Mesenchymal stem cell (in vitro differentiated cells and primary cell): ENCODE measurements around the gene SRGAP2C.
"Not testable (repeated sequence)": the region's sequence is repeated elsewhere in the genome, so short reads cannot be mapped to it uniquely, and the experiment has no call there.

ENCODE experiments used
- DNase-seq: peaks from one replicate; pipeline ENCODE4 v3.0.0-alpha.2; 2013
- H2AFZ ChIP-seq: one replicate; pipeline ENCODE4 v1.6.1; 2013; ENCODE audit warnings: low read depth, mild to moderate bottlenecking, control low read depth, inconsistent platforms, low read length, moderate library complexity
- H2AK5ac ChIP-seq: 2 replicates; pipeline ENCODE4 v1.6.1; 2013; ENCODE audit warnings: low read length, moderate library complexity, mild to moderate bottlenecking, inconsistent platforms; ENCODE audit not compliant: severe bottlenecking
- H2BK120ac ChIP-seq: one replicate; pipeline ENCODE4 v1.6.1; 2013; ENCODE audit warnings: low read depth, mild to moderate bottlenecking, inconsistent platforms, low read length, moderate library complexity
- H2BK12ac ChIP-seq, 2 experiments: one replicate each; pipeline ENCODE4 v1.6.1; 2013; ENCODE audit warnings: inconsistent platforms in 2 of 2, low read length in 2 of 2, mild to moderate bottlenecking in 2 of 2, moderate library complexity in 2 of 2, control low read depth in 1 of 2
- H2BK15ac ChIP-seq: one replicate; pipeline ENCODE4 v1.6.1; 2013; ENCODE audit warnings: mild to moderate bottlenecking, low read depth, inconsistent platforms; ENCODE audit not compliant: poor library complexity, severe bottlenecking
- H2BK5ac ChIP-seq: 2 replicates; pipeline ENCODE4 v1.6.1; 2013; ENCODE audit warnings: low read depth, mild to moderate bottlenecking, low read length, control low read depth, inconsistent platforms; ENCODE audit not compliant: poor library complexity, severe bottlenecking
- H3K14ac ChIP-seq, 2 experiments: one replicate each; pipeline ENCODE4 v1.6.1; 2013; ENCODE audit warnings: inconsistent platforms in 2 of 2, low read length in 2 of 2, control low read depth in 1 of 2, mild to moderate bottlenecking in 1 of 2, moderate library complexity in 1 of 2
- H3K18ac ChIP-seq, 2 experiments: one replicate each; pipeline ENCODE4 v1.6.1; 2013; ENCODE audit warnings: inconsistent platforms in 2 of 2, low read length in 2 of 2, control low read depth in 1 of 2, low read depth in 1 of 2, mild to moderate bottlenecking in 1 of 2
- H3K23ac ChIP-seq, 2 experiments: one replicate each; pipeline ENCODE4 v1.6.1; 2013; ENCODE audit warnings: inconsistent platforms in 2 of 2, low read length in 2 of 2, mild to moderate bottlenecking in 2 of 2, moderate library complexity in 2 of 2, control low read depth in 1 of 2
- H3K27ac ChIP-seq: 2 replicates; pipeline ENCODE4 v1.5.1; 2013; ENCODE audit warnings: mild to moderate bottlenecking, moderate library complexity, low read length, control low read depth, inconsistent platforms; ENCODE audit not compliant: poor library complexity, severe bottlenecking
- H3K27me3 ChIP-seq, 2 experiments: 2 replicates each; pipeline versions ENCODE4 v1.6.1 to v1.7.0; 2013; ENCODE audit warnings: low read length in 2 of 2, mild to moderate bottlenecking in 2 of 2, moderate library complexity in 2 of 2, control low read depth in 1 of 2, inconsistent platforms in 1 of 2; ENCODE audit not compliant: control insufficient read depth in 1 of 2, insufficient read depth in 1 of 2
- H3K36me3 ChIP-seq, 2 experiments: 2 replicates each; pipeline versions ENCODE4 v1.6.1 to v1.7.0; 2013; ENCODE audit warnings: low read length in 2 of 2, control low read depth in 1 of 2, inconsistent platforms in 1 of 2, low read depth in 1 of 2, mild to moderate bottlenecking in 1 of 2; ENCODE audit not compliant: insufficient read depth in 2 of 2, control insufficient read depth in 1 of 2
- H3K4ac ChIP-seq, 2 experiments: one replicate each; pipeline ENCODE4 v1.6.1; 2013; ENCODE audit warnings: inconsistent platforms in 2 of 2, low read length in 2 of 2, mild to moderate bottlenecking in 2 of 2, moderate library complexity in 2 of 2, control low read depth in 1 of 2, low read depth in 1 of 2
- H3K4me1 ChIP-seq: 2 replicates; pipeline ENCODE4 v1.6.1; 2013; ENCODE audit warnings: low read depth, low read length, control low read depth; ENCODE audit not compliant: control insufficient read depth, insufficient read depth
- H3K4me2 ChIP-seq: 2 replicates; pipeline ENCODE4 v1.6.1; 2013; ENCODE audit warnings: low read length, mild to moderate bottlenecking, inconsistent platforms; ENCODE audit not compliant: poor library complexity, severe bottlenecking
- H3K4me3 ChIP-seq, 2 experiments: 2 replicates each; pipeline versions ENCODE4 v1.5.1 to v1.7.0; 2013; ENCODE audit warnings: low read length in 2 of 2, mild to moderate bottlenecking in 2 of 2, control low read depth in 1 of 2, low read depth in 1 of 2; ENCODE audit not compliant: insufficient read depth in 1 of 2
- H3K79me1 ChIP-seq: replicated peaks from 2 replicates; pipeline ENCODE4 v1.6.1; 2013; ENCODE audit warnings: mild to moderate bottlenecking, control low read depth, low read length, inconsistent platforms; ENCODE audit not compliant: poor library complexity, severe bottlenecking
- H3K9ac ChIP-seq: 2 replicates; pipeline ENCODE4 v1.7.0; 2013; ENCODE audit warnings: mild to moderate bottlenecking, low read length, moderate library complexity
- H3K9me3 ChIP-seq: 2 replicates; pipeline ENCODE4 v1.7.0; 2013; ENCODE audit warnings: mild to moderate bottlenecking, low read length; ENCODE audit not compliant: control insufficient read depth
- H4K8ac ChIP-seq: one replicate; pipeline ENCODE4 v1.6.1; 2013; ENCODE audit warnings: inconsistent platforms, mild to moderate bottlenecking, low read length, moderate library complexity
- H4K91ac ChIP-seq: one replicate; pipeline ENCODE4 v1.6.1; 2013; ENCODE audit warnings: mild to moderate bottlenecking, low read length, inconsistent platforms
- WGBS: methylation state at CpG from one replicate; pipeline ENCODE4 v1.1.7; 2013; ENCODE audit warnings: mixed read lengths; 5-methylcytosine and 5-hydroxymethylcytosine counted together

The SRGAP2C gene

GRCh38 chr1:121337958-121338357 lies 153.2 kb downstream of the SRGAP2C start:
- not testable (repeated sequence) for H2BK15ac ChIP-seq, H3K23ac ChIP-seq, H4K8ac ChIP-seq, H2BK12ac ChIP-seq, H3K18ac ChIP-seq, H2AK5ac ChIP-seq, H3K14ac ChIP-seq, H3K27me3 ChIP-seq, H3K4me1 ChIP-seq, H3K36me3 ChIP-seq, H2BK120ac ChIP-seq, DNase-seq, H2BK5ac ChIP-seq, H2AFZ ChIP-seq, H3K4me3 ChIP-seq, H3K4me2 ChIP-seq, H3K9ac ChIP-seq, H3K9me3 ChIP-seq, H4K91ac ChIP-seq, H3K4ac ChIP-seq, H3K79me1 ChIP-seq, H3K27ac ChIP-seq
- no CpG with 5 or more reads among the region's 1 CpG for WGBS

GRCh38 chr1:121339611-121340010 lies 154.8 kb downstream of the SRGAP2C start:
- not testable (repeated sequence) for H3K36me3 ChIP-seq, H3K23ac ChIP-seq, H4K8ac ChIP-seq, H3K27me3 ChIP-seq, H3K9ac ChIP-seq, DNase-seq, H2BK5ac ChIP-seq, H3K4ac ChIP-seq, H3K14ac ChIP-seq, H3K4me2 ChIP-seq, H3K79me1 ChIP-seq, H2AK5ac ChIP-seq, H2BK120ac ChIP-seq, H3K27ac ChIP-seq, H3K18ac ChIP-seq, H3K4me3 ChIP-seq, H3K9me3 ChIP-seq, H2BK15ac ChIP-seq, H3K4me1 ChIP-seq, H2AFZ ChIP-seq, H4K91ac ChIP-seq, H2BK12ac ChIP-seq
- WGBS = no CpG with 5 or more reads among the region's 2 CpGs

- H2BK120ac ChIP-seq, H3K4ac ChIP-seq, H3K9ac ChIP-seq, DNase-seq, H3K4me2 ChIP-seq, H3K14ac ChIP-seq, H3K27ac ChIP-seq, H3K23ac ChIP-seq, H2BK12ac ChIP-seq, H3K4me3 ChIP-seq, H2AFZ ChIP-seq, H3K18ac ChIP-seq, H3K9me3 ChIP-seq, H4K91ac ChIP-seq, H2AK5ac ChIP-seq, H3K79me1 ChIP-seq, H2BK15ac ChIP-seq, H2BK5ac ChIP-seq, H3K4me1 ChIP-seq, H3K27me3 ChIP-seq, H3K36me3 ChIP-seq, H4K8ac ChIP-seq: not testable (repeated sequence)
- WGBS = no CpG with 5 or more reads among the region's 3 CpGs
Observed at GRCh38 chr1:121343311-121343906, 158.6 kb downstream of the SRGAP2C start.

- WGBS = no CpG with 5 or more reads among the region's 3 CpGs
- H3K4me2 ChIP-seq, H2BK12ac ChIP-seq, H4K91ac ChIP-seq, DNase-seq, H3K4me1 ChIP-seq, H2BK5ac ChIP-seq, H3K27ac ChIP-seq, H3K18ac ChIP-seq, H3K23ac ChIP-seq, H3K4ac ChIP-seq, H3K9me3 ChIP-seq, H3K27me3 ChIP-seq, H3K36me3 ChIP-seq, H3K79me1 ChIP-seq, H2BK15ac ChIP-seq, H3K9ac ChIP-seq, H3K4me3 ChIP-seq, H3K14ac ChIP-seq, H2AK5ac ChIP-seq, H2BK120ac ChIP-seq, H2AFZ ChIP-seq, H4K8ac ChIP-seq: not testable (repeated sequence)
Observed at GRCh38 chr1:121344355-121344754, 159.6 kb downstream of the SRGAP2C start.
